Measurements from ENCODE around the gene CCDC150.

GRCh38 chr2:196711625-196712024 lies 72.1 kb downstream of the CCDC150 start:
- no peak for TF ChIP-seq REST (IDR thresholded peaks at IDR 0.05; ENCODE audit: insufficient replicate concordance, low read depth)
- TF ChIP-seq CTCF (IDR thresholded peaks at IDR 0.05; ENCODE audit: insufficient read depth, low read length): no peak
- TF ChIP-seq SPI1 (IDR thresholded peaks at IDR 0.05; ENCODE audit: borderline replicate concordance, low read depth): no peak
- TF ChIP-seq POLR2AphosphoS5 (IDR thresholded peaks at IDR 0.05; ENCODE audit: low read depth): no peak
- no peak for TF ChIP-seq GABPA (IDR thresholded peaks at IDR 0.05; ENCODE audit: low read depth)

Measured in HL-60 (cell line).